Esophagus muscularis mucosa (tissue), 4 donors: ENCODE data around the gene DNAH14. TPM values are rescaled to one million over a fixed set of nuclear protein-coding genes. Genes with fewer than 3 reads are reported as not detected.
"Not testable (repeated sequence)": the region's sequence is repeated elsewhere in the genome, so short reads cannot be mapped to it uniquely, and the experiment has no call there.

ENCODE experiments used
- DNase-seq: peaks from one replicate; pipeline ENCODE4 v3.0.0-alpha.2; 2017; ENCODE audit errors: extremely low spot score
- H3K27ac ChIP-seq, 4 donors: fragments of 200-600 bp; sonication (generic); replicated peaks in 1 of 4; 1 replicate in 3 of 4; 2 replicates in 1 of 4; pipeline ENCODE4 v1.5.1; 2016 to 2019; ENCODE audit warnings: mild to moderate bottlenecking in 1 of 4
- H3K27me3 ChIP-seq, 4 donors: fragments of 200-600 bp; sonication (generic); one replicate each; pipeline versions ENCODE4 v1.5.1 to v1.6.0; 2016 to 2019
- H3K36me3 ChIP-seq, 4 donors: fragments of 200-600 bp; sonication (generic); one replicate each; pipeline ENCODE4 v1.5.1; 2016 to 2019
- H3K4me1 ChIP-seq, 4 donors: fragments of 200-600 bp; sonication (generic); one replicate each; pipeline ENCODE4 v1.5.1; 2016 to 2019
- H3K4me3 ChIP-seq, 4 donors: fragments of 200-600 bp; sonication (generic); 1 replicate in 2 of 4; 2 replicates in 2 of 4; pipeline ENCODE4 v1.5.1; 2016 to 2019; ENCODE audit warnings: mild to moderate bottlenecking in 4 of 4, moderate library complexity in 1 of 4
- H3K9me3 ChIP-seq, 4 donors: fragments of 200-600 bp; sonication (generic); 1 replicate in 3 of 4; 2 replicates in 1 of 4; pipeline ENCODE4 v1.5.1; 2016 to 2019
- EP300 ChIP-seq: sonication (generic); formaldehyde crosslinking; IDR thresholded peaks from one replicate; pipeline ENCODE4 v1.6.1; 2017; ENCODE audit warnings: antibody characterized with exemption
- POLR2A ChIP-seq: fragments of 450-650 bp; IDR thresholded peaks from one replicate; pipeline ENCODE4 v1.6.1; 2017; ENCODE audit warnings: antibody characterized with exemption, moderate library complexity, mild to moderate bottlenecking, low read depth
- POLR2AphosphoS5 ChIP-seq, 2 donors: sonication (generic); formaldehyde crosslinking; IDR thresholded peaks; one replicate each; pipeline ENCODE4 v1.6.1; 2017; ENCODE audit warnings: antibody characterized with exemption in 2 of 2
- WGBS: methylation state at CpG from one replicate; pipeline ENCODE4 v1.1.5; 2018; 5-methylcytosine and 5-hydroxymethylcytosine counted together
- intact Hi-C: fragments of 100-400 bp; cut with DNase I; formaldehyde crosslinking; loops from one replicate; pipeline ENCODE4 v1.15.1; 2023
- total RNA-seq, 4 donors: library from RNA; depleted of rRNA; stranded (reverse); fragments of >200 nt; gene quantifications; one replicate each; pipeline versions ENCODE4 v1.1.0 to v1.2.1, GENCODE V29; 2016
- TF ChIP-seq, protein P1 (sequence below), 3 experiments: fragments of 200-600 bp in 2 of 3; fragments of 450-650 bp in 1 of 3; sonication (generic) in 2 of 3; IDR thresholded peaks; one replicate each; pipeline ENCODE4 v1.5.1; 2017 to 2019; ENCODE audit warnings: antibody characterized with exemption in 3 of 3, mild to moderate bottlenecking in 2 of 3, moderate library complexity in 1 of 3

The DNAH14 gene
- total RNA-seq, 4 donors from 2014 or later, result 8.9 to 16.6 (median 15.6) TPM

DNA sequence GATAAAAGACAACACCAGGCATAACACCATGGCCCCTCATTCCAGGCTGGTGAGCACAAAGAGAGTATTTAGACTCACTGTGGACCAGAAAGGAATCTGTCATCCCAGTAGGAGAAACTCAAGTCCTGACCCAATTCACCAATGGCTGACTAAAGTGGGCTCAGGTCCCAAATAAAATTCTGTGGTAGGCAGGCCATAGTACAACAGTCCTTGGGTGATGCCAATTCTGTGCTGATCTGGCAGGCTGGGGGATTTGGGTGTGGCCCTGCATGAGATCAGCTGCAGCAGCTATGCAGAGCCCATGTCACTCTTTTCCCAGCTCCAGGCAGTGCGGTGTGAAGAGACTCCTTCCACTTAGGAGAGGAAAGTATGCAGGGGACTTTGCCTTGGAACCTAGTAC lies 253.2 kb downstream of the DNAH14 start:
- DNase-seq, result no peak
- H3K4me1 ChIP-seq, result no peaks in the 10 kb centered on the region
- intact Hi-C loops, result no loop called here
- WGBS, result 91% methylated on average over 1 of the region's 1 CpG
- H3K36me3 ChIP-seq, result no peaks in the 10 kb centered on the region
- H3K27me3 ChIP-seq, result no peaks in the 10 kb centered on the region
- peaks cover 0 to 31% (median 15%) of the 10 kb centered on the region in 4 donors for H3K9me3 ChIP-seq
- H3K4me3 ChIP-seq, result no peak overlapping the region
- TF ChIP-seq POLR2A, result no peak
- TF ChIP-seq EP300, result no peak
- TF ChIP-seq POLR2AphosphoS5 (IDR thresholded peaks at IDR 0.05), result no peak
- H3K27ac ChIP-seq, result no peak overlapping the region

DNA sequence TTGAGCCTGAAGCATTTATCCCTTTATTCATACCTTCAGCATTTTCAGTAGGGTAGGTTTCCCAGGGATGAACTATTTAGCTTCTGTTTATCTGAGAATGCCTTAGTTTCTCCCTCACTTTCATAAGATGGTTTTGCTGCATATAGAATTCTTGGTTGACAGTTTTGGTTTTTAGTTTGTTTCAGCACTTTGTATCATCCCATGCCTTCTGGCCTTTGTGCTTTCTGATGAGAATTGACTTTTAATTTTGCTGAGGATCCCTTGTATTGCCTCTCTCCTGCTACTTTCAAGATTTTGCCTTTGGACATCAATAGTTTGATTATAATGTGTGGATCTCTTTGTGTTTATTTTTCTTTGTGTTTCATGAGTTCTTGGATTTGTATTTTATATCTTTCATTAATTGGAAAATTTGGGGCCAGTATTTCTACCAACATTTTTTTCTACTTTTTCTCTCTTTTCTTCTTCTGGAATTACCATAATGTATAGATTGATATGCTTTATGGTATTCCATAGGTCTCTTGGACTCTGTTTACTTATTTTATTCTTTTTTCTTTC lies 261.8 kb downstream of the DNAH14 start:
- no peak for TF ChIP-seq POLR2A
- TF ChIP-seq, protein P1, sequence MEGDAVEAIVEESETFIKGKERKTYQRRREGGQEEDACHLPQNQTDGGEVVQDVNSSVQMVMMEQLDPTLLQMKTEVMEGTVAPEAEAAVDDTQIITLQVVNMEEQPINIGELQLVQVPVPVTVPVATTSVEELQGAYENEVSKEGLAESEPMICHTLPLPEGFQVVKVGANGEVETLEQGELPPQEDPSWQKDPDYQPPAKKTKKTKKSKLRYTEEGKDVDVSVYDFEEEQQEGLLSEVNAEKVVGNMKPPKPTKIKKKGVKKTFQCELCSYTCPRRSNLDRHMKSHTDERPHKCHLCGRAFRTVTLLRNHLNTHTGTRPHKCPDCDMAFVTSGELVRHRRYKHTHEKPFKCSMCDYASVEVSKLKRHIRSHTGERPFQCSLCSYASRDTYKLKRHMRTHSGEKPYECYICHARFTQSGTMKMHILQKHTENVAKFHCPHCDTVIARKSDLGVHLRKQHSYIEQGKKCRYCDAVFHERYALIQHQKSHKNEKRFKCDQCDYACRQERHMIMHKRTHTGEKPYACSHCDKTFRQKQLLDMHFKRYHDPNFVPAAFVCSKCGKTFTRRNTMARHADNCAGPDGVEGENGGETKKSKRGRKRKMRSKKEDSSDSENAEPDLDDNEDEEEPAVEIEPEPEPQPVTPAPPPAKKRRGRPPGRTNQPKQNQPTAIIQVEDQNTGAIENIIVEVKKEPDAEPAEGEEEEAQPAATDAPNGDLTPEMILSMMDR (IDR thresholded peaks at IDR 0.05), result no peak
- no peak for TF ChIP-seq POLR2AphosphoS5 (IDR thresholded peaks at IDR 0.05)
- TF ChIP-seq EP300, result no peak
- H3K27me3 ChIP-seq, result no peaks in the 10 kb centered on the region
- peaks cover 0 to 31% (median 9%) of the 10 kb centered on the region in 4 donors for H3K9me3 ChIP-seq
- intact Hi-C loops, result no loop called here
- DNase-seq, result no peak
- no peak overlapping the region for H3K27ac ChIP-seq
- no peak overlapping the region for H3K4me3 ChIP-seq
- H3K4me1 ChIP-seq, result no peaks in the 10 kb centered on the region
- H3K36me3 ChIP-seq, result no peaks in the 10 kb centered on the region

DNA sequence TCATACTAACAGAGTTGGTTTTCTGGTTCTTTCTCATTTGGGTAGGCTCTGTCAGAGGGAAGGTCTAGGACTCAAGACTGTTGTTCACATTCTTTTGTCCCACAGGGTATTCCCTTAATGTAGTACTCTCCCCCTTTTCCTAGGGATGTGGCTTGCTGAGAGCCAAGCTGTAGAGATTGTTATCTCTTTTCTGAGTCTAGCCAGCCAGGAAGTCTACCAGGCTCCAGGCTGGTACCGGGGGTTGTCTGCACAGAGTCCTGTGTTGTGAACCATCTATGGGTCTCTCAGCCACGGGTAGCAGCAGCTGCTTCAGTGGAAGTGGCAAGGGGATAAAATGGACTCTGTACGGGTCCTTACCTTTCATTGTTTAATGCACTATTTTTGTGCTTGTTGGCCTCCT lies 272.0 kb downstream of the DNAH14 start:
- Histone ChIP-seq H3K27me3 (no peaks in the 10 kb centered on the region), H3K27ac (no peak overlapping the region), H3K4me3 (no peak overlapping the region), H3K4me1 (no peaks in the 10 kb centered on the region), H3K36me3 (no peaks in the 10 kb centered on the region), H3K9me3 (peaks cover 0 to 10% (median 3%) of the 10 kb centered on the region in 4 donors)
- TF ChIP-seq, protein P1 (IDR thresholded peaks at IDR 0.05), result no peak
- TF ChIP-seq POLR2AphosphoS5 (IDR thresholded peaks at IDR 0.05) (no peak), EP300 (no peak), POLR2A (no peak)
- intact Hi-C loops, result no loop called here
- DNase-seq, result no peak
- 81% methylated on average over 3 of the region's 3 CpGs for whole genome bisulfite sequencing

DNA sequence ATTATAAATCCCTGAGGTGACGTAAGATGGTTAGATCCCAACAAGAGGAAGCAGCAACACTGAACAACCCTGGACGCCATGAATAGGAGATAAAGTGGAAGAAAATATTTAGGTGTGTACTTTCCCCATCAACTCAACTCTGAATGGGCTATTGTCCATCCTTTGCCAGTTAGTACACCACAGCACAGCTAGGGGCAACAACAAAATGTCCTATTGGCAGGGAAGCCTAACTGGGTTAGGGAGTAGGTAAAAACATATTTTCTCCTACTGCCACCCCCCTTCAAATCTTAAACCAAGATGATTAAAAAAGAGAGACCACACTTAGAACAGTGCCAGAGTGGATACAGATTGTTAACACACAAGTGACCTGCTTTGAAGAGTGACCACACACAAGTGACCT lies 278.3 kb downstream of the DNAH14 start:
- WGBS, result 98% methylated on average over 2 of the region's 2 CpGs
- H3K36me3 ChIP-seq, result no peaks in the 10 kb centered on the region
- H3K4me1 ChIP-seq, result no peaks in the 10 kb centered on the region
- H3K27ac ChIP-seq, result no peak overlapping the region
- no peak for TF ChIP-seq POLR2AphosphoS5 (IDR thresholded peaks at IDR 0.05)
- TF ChIP-seq, protein P1 (IDR thresholded peaks at IDR 0.05), result no peak
- no peak for TF ChIP-seq POLR2A
- TF ChIP-seq EP300, result no peak
- no peak overlapping the region for H3K4me3 ChIP-seq
- no peaks in the 10 kb centered on the region for H3K27me3 ChIP-seq
- peaks cover 0 to 25% (median 15%) of the 10 kb centered on the region in 4 donors for H3K9me3 ChIP-seq
- intact Hi-C loops, result no loop called here
- DNase-seq, result no peak

DNA sequence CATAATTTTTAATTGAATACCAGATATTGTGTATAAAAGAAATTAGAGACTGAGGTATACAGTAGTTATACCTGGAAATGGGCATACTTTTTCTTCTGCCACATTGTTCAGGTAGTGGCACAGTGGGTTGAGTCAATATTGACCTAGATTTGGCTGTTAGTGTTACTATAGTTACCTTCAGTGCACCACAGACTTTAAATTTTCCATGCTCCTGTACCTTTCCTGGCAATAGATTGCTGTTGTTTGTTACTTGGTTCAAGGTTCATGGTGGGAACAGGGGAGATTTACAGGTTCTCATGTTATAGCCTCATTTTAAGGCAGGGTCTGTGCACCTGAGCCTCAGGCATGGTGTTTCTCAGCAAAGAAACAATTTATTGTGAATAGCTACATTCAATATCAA lies 279.7 kb downstream of the DNAH14 start:
- Histone ChIP-seq H3K4me3 (no peak overlapping the region), H3K27me3 (no peaks in the 10 kb centered on the region), H3K36me3 (no peaks in the 10 kb centered on the region), H3K9me3 (peaks cover 0 to 25% (median 15%) of the 10 kb centered on the region in 4 donors), H3K4me1 (no peaks in the 10 kb centered on the region), H3K27ac (no peak overlapping the region)
- TF ChIP-seq, protein P1 (IDR thresholded peaks at IDR 0.05), result no peak
- TF ChIP-seq EP300 (no peak), POLR2AphosphoS5 (IDR thresholded peaks at IDR 0.05) (no peak)
- intact Hi-C loops, result no loop called here
- no peak for DNase-seq

DNA sequence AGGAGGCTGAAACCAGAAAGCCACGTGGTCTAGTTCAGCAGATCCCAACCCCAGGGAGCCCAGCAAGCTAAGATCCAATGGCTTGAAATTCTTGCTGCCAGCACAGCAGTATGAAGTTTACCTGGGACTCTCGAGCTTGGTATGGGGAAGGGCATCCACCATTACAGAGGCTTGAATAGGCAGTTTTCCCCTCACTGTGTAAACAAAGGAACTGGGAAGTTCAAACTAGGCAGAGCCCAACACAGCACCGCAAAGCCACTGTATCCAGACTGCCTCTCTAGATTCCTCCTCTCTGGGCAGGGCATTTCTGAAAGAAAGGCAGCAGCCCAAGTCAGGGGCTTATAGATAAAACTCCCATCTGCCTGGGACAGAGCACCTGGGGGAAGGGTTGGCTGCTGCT lies 280.7 kb downstream of the DNAH14 start:
- H3K36me3 ChIP-seq, DNase-seq, H3K4me1 ChIP-seq, H3K27me3 ChIP-seq, H3K4me3 ChIP-seq, H3K27ac ChIP-seq, intact Hi-C loops: not testable (repeated sequence)
- WGBS, result 58% methylated on average over 2 of the region's 3 CpGs
- peaks cover 0 to 25% (median 15%) of the 10 kb centered on the region in 4 donors for H3K9me3 ChIP-seq

DNA sequence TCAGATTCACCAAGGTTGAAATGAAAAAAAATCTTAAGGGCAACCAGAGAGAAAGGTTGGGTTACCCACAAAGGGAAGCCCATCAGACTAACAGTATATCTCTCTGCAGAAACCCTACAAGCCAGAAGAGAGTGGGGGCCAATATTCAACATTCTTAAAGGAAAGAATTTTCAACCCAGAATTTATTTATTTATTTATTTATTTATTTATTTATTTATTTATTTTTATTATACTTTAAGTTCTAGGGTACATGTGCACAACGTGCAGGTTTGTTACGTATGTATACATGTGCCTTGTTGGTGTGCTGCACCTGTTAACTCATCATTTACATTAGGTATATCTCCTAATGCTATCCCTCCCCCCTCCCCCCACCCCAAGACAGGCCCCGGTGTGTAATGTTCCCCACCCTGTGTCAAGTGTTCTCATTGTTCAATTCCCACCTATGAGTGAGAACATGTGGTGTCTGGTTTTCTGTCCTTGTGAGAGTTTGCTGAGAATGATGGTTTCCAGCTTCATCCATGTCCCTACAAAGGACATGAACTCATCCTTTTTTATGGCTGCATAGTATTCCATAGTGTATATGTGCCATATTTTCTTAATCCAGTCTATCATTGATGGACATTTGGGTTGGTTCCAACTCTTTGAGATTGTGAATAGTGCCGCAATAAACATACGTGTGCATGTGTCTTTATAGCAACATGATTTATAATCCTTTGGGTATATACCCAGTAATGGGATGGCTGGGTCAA lies 282.4 kb downstream of the DNAH14 start:
- H3K36me3 ChIP-seq, H3K27me3 ChIP-seq, DNase-seq, H3K4me1 ChIP-seq, H3K27ac ChIP-seq, intact Hi-C loops, H3K4me3 ChIP-seq: not testable (repeated sequence)
- H3K9me3 ChIP-seq, result peaks cover 0 to 31% (median 17%) of the 10 kb centered on the region in 4 donors
- 85% methylated on average over 5 of the region's 5 CpGs for WGBS
